Pulmonary artery endothelial cell (primary cell): Measurements from ENCODE around the gene GNRH2. TPM values are rescaled to one million over a fixed set of nuclear protein-coding genes. Genes with fewer than 3 reads are reported as not detected.
"Not testable (repeated sequence)": the region's sequence is repeated elsewhere in the genome, so short reads cannot be mapped to it uniquely, and the experiment has no call there.

Experiments
- DNase-seq: peaks from one replicate; pipeline ENCODE4 v3.0.0-alpha.2; 2011; ENCODE audit warnings: low read depth, low spot score
- total RNA-seq: library from RNA; depleted of rRNA; stranded (reverse); fragments of >200 nt; gene quantifications from 2 replicates; pipeline ENCODE4 v1.2.3, GENCODE V29; 2014

Gene GNRH2
- total RNA-seq, 1 donor from 2014 or later = not detected

DNA sequence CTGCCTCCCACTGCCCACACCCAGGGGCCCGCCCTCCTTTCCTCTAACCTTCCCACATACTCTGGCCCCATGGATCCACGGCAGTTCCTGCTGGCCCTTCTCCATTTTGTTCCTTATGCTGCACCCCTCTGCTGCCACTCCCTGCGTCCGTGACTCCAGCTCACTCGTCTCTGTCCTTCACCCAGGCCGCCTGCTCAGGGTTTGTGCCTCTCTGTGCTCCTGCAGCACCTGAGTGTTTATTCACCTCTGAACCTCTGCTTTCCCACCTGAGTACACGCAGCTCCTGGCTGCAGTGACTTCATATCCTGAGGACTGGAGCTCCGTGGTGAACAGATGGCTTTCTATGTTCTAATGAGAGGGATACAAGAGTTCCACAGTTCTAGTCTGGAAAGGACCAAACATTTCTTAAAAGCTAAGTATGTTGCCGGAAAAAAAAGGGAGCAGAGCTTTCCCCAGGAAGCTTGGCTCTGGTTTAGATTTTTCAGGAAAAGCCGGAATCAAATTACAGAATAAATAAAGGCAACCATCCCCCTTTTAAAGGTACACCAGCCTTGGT is 1.5 kb upstream of the GNRH2 start:
- no peak for DNase-seq

GRCh38 chr20:3042625-3043024 is 797 bp upstream of the GNRH2 start:
- no peak for DNase-seq

DNA sequence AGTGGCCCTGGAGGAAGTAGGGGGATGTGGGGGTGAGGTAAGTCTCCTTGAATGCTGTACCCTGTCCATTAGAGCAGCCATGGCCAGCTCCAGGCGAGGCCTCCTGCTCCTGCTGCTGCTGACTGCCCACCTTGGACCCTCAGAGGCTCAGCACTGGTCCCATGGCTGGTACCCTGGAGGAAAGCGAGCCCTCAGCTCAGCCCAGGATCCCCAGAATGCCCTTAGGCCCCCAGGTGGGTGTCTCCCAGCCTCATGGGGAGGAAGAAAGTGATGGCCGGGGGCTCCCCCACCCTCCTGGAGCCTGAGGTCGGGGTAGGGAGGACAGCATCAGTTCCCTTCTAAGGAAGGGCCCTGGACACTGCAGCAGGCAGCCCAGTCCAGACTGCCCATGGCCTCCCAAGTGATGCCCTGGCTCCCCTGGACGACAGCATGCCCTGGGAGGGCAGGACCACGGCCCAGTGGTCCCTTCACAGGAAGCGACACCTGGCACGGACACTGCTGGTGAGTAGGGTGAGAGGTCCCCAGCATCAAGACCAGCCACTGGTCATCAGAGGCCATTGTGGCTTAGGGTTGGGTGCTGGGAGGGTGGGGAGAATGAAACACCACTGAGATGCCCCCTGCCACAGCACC is 1.0 kb downstream of the GNRH2 start:
- DNase-seq = no peak

DNA sequence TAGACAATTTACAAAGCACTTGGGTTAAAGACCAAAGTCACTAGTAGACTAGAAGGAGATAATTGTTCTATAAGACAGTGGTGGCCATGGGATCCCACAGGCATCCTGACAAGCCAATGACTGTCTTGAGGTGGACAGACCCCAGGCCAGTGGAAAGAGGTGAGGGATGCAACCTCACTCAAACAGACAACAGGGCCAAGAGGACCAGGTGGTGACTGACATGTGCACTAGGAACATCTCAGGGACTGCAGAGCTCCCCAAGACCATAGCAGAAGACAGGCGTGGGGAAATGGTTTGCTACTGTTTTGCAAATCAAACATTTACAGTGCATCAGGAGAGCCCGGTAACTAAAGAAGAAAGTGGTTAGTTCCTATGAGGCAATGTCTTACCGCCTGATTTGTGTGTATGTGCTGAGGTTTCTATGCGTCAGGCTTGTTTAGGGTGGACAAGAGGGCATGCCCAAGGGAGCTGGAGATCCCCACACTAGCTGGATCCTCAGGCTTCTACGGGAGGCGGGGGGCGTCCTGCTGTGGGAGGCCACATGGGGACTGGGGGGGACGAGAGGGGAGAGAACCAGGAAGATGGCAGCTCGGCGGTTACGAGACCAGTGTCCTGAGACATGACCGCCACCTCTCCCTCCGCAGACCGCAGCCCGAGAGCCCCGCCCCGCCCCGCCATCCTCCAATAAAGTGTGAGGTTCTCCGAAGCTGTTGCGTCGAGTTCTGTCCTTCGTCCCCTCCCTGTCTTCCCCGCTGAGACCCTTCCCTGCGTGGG is 1.8 kb downstream of the GNRH2 start:
- DNase-seq = no peak

GRCh38 chr20:3045816-3046676 is 2.6 kb downstream of the GNRH2 start, which contains the start of gene MRPS26:
Gene MRPS26, plus strand, starts transcription at chr20:3046052. Its CDS starts 17 bp downstream, at chr20:3046069.
- DNase-seq = peak; percentile 52

GRCh38 chr20:3046677-3047462 is 3.4 kb downstream of the GNRH2 start:
- DNase-seq = no peak

DNA sequence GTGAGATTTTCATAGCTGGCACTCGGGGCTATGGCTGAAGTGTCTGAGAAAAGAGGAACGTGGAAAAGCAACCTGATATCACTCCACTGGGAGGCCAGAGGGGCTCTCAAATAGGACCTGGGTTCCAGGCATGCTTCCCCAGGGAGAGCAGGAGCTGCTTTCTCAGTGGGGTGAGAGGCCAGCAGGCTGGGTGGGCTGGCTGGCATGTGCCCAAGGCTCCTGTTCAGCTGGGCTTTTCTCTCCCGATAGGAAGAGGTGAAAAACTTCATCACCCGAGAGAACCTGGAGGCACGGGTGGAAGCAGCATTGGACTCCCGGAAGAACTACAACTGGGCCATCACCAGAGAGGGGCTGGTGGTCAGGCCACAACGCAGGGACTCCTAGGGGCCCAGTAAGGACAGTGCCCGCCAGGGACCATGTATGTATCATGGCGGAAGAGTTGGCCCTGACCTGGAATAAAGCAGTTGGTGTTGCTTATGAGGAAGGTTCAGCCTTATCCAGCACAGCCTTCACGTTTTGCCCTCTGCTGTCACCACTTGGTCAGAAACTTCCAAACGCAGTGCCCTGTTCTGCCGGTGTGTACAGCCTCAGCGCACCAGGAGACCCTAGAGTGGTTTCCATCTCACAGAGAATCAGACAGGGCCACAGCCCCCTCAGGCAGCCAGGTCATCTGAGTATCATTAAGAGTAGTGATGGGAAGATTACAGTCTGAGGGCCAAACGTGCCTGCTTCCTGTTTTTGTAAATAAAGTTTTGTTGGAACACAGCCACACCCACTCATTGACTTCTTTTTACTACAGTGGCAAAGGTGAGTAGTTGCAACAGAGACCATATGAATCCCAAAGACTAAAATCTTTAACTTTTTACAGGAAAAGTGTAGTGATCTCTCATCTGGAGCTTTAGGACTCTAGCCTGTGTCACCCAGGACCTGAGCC is 4.3 kb downstream of the GNRH2 start:
- DNase-seq = no peak

DNA sequence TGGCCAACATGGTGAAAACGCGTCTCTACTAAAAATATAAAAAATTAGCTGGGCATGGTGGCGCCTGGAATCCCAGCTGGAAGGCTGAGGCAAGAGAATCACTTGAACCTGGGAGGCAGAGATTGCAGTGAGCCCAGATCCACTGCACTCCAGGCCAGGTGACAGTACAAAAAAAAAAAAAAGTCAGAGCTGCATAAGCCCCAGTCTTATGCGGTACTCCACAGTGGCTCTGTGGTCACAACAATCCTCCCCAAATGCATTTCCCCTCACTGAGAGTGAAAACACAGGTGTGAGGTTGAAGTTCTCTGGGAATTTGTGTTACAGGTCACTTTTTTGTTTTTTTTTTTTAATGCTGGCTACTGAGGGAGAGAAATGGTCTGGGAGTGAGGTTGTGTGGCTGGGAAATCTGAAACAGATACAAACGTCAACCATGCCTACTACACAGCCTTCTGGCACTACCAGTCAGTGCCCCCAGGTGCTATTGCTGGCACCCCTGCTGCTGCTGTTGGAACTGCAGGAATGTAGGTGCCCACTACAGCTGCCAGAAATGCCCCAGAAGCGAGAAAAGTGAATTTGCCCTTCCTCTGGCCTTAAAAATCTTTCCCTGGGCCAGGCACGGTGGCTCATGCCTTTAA is 8.1 kb downstream of the GNRH2 start:
- no peak for DNase-seq

- no peak for DNase-seq
Observed at GRCh38 chr20:3059489-3059888, 16.1 kb downstream of the GNRH2 start.

- DNase-seq = not testable (repeated sequence)
Observed at GRCh38 chr20:3064119-3064518, 20.7 kb downstream of the GNRH2 start.

- DNase-seq = no peak
Observed at GRCh38 chr20:3067139-3068014, 24.0 kb downstream of the GNRH2 start.

GRCh38 chr20:3068075-3068474 is 24.7 kb downstream of the GNRH2 start:
- DNase-seq = no peak

GRCh38 chr20:3068986-3069900 is 25.8 kb downstream of the GNRH2 start:
- DNase-seq = no peak

DNA sequence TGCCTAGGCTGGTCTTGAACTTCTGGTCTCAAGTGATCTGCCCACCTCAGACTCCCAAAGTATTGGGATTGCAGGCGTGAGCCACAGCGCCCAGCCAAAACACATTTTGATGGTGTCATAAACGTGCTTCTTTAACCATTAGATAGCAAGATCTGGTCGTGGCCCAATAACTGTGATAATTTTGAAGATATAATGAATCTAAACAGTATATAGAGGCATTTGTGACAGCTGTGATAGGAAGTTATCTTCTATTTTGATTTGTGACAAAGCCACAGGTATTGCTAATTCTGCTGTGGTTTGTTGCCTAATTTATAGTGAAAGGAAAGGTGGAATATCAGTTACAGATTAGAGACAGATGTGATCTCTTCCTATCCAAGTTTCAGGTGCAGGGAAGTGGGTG is 27.3 kb downstream of the GNRH2 start:
- no peak for DNase-seq

DNA sequence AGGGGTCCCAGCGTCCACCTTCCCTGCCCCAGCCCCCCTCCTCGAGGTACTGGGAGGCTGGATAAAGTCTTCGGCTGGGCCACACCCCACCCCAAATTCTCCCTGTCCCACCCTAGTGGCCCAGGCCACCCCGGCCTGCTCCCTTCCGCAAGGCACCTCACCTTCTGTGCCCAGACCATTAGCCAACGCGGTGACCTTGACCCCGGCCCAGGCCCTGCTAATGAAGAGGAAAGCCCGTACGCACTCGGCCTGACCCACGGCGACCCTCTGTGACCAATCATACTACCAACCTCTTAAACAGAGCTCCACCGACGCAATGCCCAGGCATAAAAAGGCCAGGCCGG is 27.8 kb downstream of the GNRH2 start:
- no peak for DNase-seq

DNA sequence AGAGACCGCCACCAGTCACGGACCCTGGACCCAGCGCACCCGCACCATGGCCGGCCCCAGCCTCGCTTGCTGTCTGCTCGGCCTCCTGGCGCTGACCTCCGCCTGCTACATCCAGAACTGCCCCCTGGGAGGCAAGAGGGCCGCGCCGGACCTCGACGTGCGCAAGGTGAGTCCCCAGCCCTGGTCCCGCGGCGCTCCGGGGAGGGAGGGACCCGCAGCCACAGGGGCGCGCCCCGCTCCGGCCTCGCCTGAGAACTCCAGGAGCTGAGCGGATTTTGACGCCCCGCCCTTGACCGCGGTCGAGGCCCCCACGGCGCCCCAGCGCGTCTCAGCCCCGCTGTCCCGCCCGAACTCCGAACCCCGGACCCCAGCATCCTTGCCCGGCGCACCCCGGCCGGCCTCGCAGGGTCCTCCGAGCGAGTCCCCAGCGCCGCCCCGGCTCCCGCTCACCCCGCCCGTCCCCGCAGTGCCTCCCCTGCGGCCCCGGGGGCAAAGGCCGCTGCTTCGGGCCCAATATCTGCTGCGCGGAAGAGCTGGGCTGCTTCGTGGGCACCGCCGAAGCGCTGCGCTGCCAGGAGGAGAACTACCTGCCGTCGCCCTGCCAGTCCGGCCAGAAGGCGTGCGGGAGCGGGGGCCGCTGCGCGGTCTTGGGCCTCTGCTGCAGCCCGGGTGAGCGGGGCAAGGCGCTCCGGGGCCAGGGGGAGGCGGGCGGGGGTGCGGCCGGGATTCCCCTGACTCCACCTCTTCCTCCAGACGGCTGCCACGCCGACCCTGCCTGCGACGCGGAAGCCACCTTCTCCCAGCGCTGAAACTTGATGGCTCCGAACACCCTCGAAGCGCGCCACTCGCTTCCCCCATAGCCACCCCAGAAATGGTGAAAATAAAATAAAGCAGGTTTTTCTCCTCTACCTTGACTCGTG is 28.4 kb downstream of the GNRH2 start, which contains the start of gene OXT:
OXT (plus strand) TSS at position 11 of the 920 bp plus-strand sequence; CDS start at position 47, 36 bp downstream.
- DNase-seq = no peak
